Measurements from ENCODE around the gene SLFN12.
"Not testable (repeated sequence)": the region's sequence is repeated elsewhere in the genome, so short reads cannot be mapped to it uniquely, and the experiment has no call there.

The SLFN12 gene

DNA sequence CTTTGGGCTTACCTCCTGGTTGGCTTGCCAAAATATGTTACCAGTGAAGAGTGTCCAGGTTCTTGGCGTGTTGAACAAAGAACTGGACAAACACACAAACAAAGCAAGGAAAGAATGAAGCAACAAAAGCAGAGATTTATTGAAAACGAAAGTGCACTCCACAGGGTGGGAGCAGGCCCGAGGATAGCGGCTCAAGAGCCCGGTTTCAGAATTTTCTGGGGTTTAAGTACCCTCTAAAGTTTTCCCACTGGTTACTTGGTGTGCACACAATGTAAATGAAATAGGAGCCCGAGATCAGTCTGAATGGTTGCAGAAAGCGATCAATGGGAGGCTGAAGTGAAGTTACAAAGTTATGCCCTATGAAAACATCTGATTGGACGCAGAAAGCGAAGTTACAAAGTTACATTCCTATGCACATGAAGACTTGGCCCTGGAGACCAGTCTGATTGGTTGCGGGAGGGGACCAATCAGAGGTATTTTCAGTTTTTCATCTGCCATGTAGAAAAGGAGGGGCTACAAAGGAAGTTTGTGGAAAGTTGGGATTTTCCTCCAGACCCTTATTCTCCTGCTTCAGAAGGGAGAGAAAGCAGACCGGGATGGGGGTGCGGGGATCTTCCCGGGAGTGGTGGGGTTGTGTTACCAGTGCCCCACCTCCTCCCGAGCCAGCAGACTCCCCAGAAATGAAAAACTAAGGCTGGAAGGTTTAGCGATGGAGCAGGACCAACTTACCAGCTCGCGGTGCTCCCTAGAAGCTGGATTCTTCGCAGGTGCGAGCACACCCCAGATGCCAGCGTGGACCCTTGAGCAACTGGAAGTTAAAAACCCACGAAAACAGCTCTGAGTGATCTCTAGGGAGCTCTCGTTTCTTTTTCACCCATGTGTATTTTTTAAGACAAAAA lies at the start of gene SLFN12:
Gene SLFN12 (minus strand): TSS at position 325 of the 899 bp plus-strand sequence. CDS start 9,472 bp downstream, outside the sequence.
- DNase-seq (ENCODE audit: low spot score): peak; percentile 80

DNA sequence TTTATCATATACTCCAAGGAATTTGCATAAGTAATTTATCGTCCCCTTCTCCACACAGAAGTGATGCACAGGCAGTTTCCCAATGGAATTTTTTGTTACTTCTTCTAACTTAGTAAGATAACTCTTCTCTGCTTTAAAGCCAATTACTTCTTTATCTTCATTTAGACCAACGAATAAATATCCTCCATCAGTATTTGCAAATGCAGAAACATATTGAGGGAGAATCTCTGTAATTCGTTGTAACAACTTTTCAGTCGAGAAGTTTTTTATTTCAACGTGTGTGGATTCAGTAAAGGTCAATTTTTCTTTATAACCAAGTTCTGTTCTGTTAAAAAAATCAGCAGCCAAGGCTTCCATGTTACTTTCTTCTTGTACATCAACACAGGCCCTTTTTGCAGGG lies 47.0 kb upstream of the SLFN12 start:
- FAIRE-seq (no peak), DNase-seq (ENCODE audit: low spot score) (no peak)

More for the DNA sequence above, at the start of gene SLFN12:
- no peak for FAIRE-seq

DNA sequence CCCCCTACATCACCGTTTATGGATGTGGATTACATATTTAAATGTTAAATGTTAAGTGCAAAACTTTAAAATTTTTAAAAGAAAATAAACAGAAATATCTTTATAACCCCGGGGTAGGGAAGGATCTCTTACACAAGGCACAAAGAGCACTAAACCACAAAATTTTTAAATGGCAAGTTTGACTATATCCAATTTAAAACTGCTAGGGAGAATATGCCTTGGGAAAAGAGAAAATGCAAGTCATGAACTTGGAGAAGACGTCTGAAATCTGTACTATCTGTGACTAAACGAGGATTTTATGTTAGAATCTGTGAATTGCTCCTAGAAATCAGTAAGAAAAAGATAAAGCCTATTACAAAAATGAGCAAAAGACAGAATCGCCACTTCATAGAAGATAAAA lies 44.9 kb upstream of the SLFN12 start:
- FAIRE-seq (no peak), DNase-seq (ENCODE audit: low spot score) (no peak)

DNA sequence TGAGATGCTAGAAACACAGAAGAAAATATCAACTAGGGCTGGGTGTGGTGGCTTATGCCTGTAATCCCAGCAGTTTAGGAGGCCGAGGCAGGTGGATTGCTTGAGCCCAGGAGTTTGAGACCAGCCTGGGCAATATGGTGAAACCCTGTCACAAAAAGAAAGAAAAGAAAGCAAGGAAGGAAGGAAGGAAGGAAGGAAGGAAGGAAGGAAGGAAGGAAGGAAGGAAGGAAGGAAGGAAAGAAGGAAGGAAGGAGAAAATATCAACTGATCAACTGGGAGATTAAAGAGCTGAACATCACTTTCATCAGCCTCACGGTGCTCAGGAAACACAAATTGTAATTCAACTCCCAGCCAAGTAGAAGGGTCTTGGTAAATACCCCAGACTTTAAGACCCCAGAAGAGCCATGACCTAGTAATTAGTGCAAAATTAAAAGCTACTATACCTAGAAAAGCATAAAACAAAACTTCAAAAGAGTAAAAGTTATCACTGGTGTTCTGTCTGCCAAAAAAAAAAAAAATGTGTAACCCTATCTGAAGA lies 44.1 kb upstream of the SLFN12 start:
- FAIRE-seq (no peak), DNase-seq (ENCODE audit: low spot score) (no peak)

DNA sequence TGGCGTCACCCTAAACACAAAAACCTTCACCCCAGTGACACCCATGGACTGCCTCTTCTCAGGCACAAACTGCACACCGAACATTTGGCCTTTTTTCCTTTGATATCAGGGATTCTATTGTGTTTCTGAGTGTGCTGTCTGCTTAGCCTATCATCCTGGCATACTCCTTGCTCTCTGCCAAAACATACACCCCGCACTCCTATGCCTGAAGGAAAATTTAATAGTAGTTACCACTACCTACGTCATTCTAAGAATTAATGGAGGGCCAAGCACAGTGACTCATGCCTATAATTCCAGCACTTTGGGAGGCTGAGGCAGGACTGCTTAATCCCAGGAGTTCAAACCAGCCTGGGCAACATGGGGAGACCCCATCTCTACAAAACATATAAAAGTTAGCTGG lies 36.2 kb upstream of the SLFN12 start:
- FAIRE-seq: no peak
- DNase-seq (ENCODE audit: low spot score): no peak

DNA sequence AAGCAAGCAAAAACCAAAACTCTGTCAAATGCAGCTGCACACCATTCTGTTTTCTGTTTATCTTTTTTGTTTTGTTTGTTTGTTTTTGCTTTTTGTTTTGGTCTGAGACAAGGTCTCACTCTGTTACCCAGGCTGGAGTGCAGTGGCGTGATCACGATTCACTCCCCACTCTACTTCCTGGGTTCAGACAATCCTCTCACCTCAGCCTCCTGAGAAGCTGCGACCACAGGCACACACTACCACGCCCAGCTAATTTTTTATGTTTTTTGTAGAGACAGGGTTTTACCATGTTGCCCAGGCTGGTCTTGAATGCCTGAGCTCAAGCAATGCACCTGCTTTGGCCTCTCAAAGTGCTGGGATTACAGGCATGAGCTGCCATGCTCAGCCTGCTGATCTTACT lies 35.5 kb upstream of the SLFN12 start:
- DNase-seq (ENCODE audit: low spot score) (no peak), FAIRE-seq (no peak)

DNA sequence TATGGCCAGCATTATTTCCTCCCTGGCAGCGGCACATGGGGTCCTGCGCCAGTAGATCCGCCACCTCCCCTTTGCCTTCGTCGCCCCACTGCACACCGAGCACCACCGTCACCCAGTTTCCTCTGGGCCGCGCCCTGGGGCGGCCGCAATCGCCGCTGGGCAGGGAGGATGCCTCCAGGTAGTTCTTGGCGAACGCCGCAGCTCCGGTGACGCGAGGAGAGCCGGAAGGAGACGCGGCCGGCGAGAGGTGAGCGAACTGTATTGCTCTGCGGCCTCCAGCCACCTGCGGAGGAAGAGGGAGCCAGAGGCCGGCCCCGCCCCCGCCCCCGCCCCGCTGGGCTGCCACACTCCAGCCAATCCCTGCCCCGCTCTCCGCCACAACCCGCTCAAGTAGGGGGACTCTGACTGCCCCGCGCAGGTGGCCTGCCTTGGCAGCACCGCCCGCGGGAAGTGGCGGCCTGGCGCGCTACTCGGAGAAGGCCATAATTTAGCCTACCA lies 28.1 kb upstream of the SLFN12 start:
- FAIRE-seq (no peak), DNase-seq (ENCODE audit: low spot score) (no peak)

DNA sequence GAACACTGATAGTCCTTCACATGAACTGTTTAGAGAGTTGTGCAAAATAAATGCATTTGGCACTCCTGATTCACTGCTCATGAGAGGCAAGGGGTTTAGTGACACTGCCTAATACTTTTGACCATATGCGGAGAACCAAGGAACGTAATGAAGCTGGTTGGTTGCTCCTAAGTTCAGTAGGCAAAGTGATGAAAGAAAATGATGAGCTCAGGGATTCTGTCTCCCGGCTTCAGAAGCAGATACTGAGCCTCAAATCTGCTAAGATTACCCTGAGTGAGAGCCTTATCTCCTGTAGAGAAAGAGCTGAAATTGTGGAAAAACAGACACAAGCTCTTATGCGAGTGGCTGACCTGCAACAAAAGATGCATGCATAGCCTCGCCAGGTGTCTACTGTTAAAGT lies 21.7 kb upstream of the SLFN12 start:
- not testable (repeated sequence) for DNase-seq (ENCODE audit: low spot score); FAIRE-seq

DNA sequence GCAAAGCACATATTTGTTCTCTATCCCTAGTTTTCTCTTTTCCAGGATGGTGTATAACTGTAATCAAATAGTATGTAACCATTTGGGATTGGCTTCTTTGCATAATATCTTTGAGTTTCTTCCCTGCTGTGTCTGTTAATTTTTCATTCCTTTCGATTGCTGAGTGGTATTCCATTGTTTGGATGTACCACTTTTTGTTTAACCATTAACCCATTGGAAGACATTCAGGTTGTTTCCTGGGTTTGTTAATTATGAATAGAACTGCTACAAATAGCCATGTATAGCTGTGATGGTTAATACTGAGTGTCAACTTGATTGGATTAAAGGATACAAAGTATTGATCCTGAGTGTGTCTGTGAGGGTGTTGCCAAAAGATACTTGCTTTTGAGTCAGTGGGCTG lies 20.9 kb upstream of the SLFN12 start:
- DNase-seq (ENCODE audit: low spot score) (no peak), FAIRE-seq (no peak)

DNA sequence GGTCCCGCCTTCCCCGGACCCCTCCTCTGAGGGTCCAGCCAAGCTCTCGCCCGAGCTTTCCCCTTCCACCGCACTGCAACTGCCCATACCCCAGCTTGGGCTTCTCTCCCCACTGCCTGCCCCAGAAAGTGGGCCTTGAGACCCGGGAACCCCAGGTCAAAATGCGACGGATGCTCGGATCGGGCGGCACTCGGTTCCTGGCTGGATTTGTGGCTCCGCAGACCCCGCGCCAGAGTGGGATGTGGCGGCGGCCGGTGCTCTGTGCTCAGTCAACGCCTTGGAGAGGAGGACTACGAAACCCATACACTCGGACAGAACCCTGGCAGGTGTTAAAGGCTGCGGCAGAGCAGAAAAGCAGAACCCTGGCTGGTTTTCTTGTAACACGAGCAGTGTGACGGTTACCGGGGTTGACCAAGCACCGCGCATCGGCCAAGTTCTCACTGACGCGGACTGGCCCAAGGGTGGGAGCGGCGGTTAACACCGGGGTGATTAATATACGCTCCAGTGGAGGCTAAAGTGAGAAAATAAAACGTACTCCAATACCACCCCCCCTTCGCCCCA lies 17.2 kb upstream of the SLFN12 start:
- FAIRE-seq (no peak), DNase-seq (ENCODE audit: low spot score) (no peak)

DNA sequence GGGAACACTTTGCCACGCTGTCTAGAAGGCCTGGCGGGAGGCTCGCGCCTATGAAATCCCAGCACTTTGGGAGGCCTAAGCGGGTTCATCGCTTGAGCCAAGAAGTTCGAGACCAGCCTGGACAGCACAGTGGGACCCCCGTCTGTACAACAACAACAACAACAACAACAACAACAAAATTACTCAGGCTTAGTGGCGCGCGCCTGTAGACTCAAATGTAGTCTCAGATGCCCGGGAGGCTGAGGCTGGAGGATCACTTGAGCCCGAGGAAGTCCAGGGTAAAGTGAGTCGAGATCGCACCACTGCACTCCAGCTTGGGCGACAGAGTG lies 16.6 kb upstream of the SLFN12 start:
- no peak for DNase-seq (ENCODE audit: low spot score)
- FAIRE-seq: no peak

DNA sequence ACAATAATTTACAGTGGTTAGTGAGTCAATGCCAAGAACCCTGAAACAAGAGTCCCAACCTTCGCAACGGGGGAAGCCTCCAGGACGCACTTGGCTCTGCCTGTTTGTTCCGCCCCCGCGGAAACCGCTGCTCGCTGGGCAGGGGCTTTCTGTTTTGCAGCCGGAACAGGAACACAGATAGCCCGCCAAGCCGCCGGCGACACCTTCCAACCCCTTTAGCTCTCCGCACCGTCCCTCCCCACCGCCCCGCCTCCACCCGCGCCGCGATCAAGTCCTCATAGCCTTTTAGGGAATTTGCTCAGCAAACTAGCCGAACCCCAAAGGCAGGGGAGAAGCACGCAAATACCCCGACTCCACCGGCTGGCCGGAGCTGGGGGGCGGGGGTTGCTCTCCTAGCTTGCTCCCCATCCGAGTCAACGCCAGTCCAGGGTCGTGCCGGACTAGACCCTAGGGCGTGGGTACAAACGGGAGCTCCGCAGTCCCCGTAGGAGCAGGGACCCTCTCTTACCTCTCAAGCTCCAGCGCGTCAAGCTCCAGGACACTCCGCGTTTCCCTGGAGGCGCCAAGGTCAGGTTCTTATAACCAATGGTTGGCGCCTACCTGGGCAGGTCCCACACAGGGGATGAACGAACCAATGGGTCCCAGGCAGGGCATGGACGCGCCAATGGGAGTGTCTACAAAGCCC lies 16.1 kb upstream of the SLFN12 start, which contains the start of gene SLFN13:
Gene SLFN13 (minus strand): TSS at position 553 of the 685 bp plus-strand sequence. CDS start 3,086 bp downstream, outside the sequence.
- DNase-seq (ENCODE audit: low spot score): peak; percentile 77
- FAIRE-seq: peak; percentile 58

DNA sequence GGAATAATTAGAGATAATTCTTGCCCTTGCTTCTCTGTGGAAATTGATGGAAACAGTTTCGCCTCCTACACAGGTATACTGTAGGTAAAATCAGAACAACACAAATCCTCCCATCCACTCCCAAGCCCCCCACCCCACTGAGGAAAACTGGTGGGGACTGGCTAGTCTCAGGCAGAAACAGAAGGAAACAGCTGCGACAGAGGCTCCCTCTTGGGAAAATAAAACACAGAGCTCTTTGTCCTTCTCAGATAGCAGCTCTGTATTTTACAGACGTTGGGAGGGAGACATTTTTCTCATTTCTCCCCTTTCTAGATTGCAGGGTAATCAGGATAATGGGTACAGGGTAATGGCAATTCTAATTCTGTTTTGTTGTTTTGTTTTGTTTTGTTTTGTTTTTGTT lies 15.2 kb upstream of the SLFN12 start:
- DNase-seq (ENCODE audit: low spot score) (peak; percentile 23), FAIRE-seq (no peak)

DNA sequence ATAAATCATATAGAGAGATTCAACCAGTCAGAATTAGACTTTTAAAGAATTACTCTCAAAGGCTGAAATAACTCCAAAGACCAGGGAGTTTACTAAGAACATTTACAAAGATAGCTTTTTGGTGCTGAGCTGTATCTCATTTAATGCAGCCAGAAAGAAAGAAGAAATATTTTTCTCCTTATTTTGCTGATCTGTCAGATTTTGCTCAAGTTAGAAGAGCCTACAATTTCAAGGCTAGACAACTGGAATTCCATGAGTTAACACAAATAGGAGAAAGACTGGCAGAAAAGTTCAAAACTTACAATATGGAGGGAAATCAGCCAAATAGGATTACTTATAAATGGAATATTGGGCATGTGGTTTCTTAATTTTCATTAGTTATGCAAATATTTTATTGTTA lies 6.1 kb upstream of the SLFN12 start:
- FAIRE-seq (no peak), DNase-seq (ENCODE audit: low spot score) (no peak)

DNA sequence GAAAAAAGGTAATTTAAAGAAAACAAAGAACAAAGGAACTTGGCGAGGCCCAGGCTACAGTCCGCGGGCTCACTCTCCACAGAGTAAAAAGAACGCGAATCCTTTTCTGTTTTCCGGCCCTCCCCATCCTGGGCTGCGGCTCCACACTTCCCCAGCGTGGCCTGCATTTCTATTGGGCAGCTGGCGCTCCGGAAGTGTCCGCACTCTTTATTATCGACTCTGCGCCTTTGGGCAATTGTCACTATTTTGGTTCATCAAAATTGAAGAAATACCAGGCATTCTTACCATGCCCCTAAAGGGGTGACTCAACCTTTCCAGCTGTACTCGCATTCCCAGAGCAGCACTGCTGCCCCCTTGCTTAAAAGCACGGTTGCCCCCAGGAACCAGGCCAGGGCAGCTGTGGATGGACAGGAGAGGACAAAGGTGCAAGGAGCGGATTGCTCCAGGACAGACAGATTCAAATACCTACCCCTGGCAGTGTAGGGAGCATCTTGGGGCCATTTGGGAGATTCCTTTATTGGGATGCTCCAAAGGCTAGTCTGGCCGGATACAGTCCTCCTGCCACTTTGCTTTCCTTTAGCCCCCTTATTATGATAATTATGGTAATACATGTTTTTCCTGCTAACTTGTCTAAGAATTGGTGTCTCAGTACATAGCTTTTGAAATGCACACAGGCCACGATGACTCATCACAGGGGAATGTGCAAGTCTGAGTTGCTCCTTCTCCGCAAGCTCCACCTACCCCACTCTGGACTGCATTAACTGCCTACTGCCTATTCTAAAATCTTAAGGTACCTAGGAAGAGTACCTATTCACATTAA lies 985 bp upstream of the SLFN12 start:
- FAIRE-seq (peak; percentile 72), DNase-seq (ENCODE audit: low spot score) (peak; percentile 91)

DNA sequence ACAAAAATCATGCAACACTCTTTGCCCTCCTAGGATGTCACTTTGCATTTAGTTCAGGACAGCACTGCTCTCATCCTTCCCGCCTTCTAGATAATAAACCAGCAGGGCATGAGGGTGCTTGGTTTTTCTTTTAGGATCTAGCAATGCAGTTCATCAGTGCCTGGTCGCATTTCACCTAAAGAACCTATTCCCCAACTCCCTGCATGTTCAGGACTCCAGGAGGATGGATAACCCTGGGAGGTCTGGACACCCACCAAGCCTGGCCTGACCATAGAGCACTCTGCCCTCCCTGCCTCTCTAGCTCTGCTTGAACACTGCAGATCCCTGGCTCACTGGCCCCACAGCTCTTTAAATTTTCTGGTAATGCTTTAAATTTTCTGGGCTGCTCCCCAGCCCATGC lies 2.6 kb downstream of the SLFN12 start:
- DNase-seq (ENCODE audit: low spot score): no peak
- no peak for FAIRE-seq

DNA sequence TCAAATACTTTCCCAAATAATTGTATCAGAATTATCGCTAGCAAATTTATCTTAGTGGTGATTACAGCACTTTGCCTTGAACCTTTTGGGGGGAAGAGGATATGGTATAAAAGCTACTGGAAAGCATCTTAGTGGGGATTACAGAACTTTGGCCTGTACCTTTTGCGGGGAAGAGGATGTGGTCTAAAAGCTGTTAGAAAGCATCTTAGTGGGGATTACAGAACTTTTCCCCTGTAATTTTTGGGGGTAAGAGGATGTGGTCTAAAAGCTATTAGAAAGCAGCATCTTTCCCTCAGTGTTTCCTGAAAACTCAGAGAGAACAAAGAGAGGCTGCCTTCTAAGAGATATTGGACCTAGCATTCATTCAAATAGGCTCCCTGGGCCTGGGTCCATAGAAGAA lies 4.1 kb downstream of the SLFN12 start:
- DNase-seq (ENCODE audit: low spot score) (no peak), FAIRE-seq (no peak)

DNA sequence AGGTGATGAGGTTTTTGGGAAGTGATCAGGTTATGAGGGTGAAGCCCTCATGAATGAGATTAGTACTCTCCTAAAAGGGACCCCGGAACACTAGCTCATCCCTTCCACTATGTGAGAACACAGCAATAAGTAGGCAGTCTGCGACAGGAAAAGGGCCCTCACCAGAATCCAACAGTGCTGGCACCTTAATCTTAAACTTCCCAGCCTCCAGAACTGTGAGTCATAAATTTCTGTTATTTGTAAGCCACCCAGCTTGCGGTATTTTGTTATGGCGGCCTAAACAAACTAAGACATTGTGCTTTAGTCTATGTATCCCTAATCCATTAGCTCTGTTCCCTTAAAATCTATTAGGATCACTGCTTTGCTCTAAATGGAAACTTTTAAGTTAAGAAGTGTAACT lies 8.5 kb downstream of the SLFN12 start:
- FAIRE-seq (no peak), DNase-seq (ENCODE audit: low spot score) (no peak)

DNA sequence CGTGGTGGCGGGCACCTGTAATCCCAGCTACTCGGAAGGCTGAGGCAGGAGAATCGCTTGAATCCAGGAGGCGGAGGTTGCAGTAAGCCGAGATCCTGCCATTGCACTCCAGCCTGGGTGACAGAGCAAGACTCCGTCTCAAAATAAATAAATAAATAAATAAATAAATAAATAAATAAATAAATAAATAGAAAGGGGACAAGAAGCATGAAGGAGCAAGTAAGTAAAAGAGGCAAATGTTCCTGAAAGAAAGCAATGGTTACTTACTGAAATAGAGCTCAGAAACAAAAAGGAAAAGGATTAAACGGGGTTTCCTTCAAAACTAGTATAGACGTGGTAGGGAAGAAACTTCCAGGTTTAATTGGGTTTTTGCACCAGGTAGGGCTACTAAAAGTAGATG lies 11.2 kb downstream of the SLFN12 start:
- FAIRE-seq; DNase-seq (ENCODE audit: low spot score): not testable (repeated sequence)

DNA sequence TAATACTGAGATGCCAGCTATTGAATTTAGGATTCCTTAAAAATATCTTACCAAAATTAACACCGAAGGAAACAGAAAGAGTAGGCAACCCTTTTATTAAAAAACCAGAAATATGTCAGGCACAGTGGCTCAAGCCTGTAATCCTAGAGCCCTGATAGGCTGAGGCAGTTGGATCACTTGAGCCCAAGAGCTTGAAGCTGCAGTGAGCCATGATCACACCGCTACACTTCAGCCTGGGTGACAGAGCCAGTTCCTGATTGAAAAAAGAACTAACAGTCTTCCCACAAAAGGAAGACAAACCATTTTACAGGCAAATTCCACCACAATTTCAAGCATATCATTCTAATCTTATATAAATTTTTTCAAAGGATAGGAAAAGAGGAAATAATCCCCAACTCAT lies 15.6 kb downstream of the SLFN12 start:
- FAIRE-seq (no peak), DNase-seq (ENCODE audit: low spot score) (no peak)

DNA sequence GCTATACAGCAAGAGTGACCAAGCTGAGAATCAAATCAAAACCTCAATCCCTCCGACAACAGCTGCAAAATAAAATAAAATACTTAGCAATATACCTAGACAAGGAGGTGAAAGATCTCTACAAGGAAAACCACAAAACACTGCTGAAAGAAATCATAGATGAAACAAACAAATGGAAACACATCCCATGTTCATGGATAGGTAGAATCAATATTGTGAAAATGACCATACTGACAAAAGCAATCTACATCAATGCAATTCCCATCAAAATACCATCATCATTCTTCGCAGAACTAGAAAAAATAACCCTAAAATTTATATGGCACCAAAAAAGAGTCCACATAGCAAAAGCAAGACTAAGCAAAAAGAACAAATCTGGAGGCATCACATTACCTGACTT lies 17.6 kb downstream of the SLFN12 start:
- FAIRE-seq; DNase-seq (ENCODE audit: low spot score): not testable (repeated sequence)

Data from urothelium cell line (cell line).